Erythroblast (primary cell): ENCODE data around the gene ANKRD12.
A peak's percentile ranks its signal among the peaks of the same experiment; 100 is the strongest.

Source experiments
- DNase-seq, 2 experiments: peaks; one replicate each; lab custom pipeline; 2025; lab: John Stamatoyannopoulos, UW
- GATA1 ChIP-seq: IDR thresholded peaks from 2 replicates; pipeline ENCODE4 v1.6.1; 2011; ENCODE audit warnings: low read depth, mild to moderate bottlenecking, control low read depth, low read length, moderate library complexity
- POLR2A ChIP-seq: IDR thresholded peaks from 2 replicates; pipeline ENCODE4 v1.6.1; 2011; ENCODE audit warnings: mild to moderate bottlenecking, low read length

The ANKRD12 gene

DNA sequence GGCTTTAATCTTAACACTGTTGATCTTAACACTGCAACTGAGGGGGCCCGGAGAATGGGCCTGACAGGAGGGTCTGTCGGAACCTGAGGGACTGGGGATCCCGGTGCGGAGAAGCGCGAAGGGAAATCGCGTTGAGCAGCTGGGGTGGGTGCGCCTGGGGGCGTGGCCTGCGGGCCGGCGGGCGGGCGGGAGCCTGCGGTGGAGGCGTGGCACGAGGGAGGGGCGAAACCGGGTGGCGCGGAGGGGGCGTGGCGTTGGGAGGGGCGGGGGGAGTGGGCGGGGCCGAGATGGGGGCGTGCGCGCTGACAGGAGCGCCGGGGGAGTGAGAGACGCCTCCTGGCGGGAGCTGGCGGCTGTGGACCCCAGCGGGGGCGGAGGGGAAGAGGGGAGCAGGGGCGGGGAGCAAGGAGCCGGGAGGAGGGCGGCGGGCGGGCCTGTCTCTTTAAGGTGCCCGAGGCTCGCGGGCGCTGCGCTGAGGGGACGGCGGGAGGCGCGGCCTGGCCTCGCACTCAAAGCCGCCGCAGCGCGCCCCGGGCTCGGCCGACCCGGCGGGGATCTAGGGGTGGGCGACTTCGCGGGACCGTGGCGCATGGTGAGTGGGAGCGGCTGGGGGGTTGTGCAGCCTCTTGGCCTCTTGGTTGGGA is 197.9 kb downstream of the ANKRD12 start, which contains the start of gene TWSG1:
Gene TWSG1, plus strand, starts transcription at position 445 of the 644 bp plus-strand sequence. CDS start 2,457 bp downstream, outside the sequence.
- DNase-seq: peak; percentile 97 to 99
- peak; percentile 41 for TF ChIP-seq POLR2A
- no peak for TF ChIP-seq GATA1

DNA sequence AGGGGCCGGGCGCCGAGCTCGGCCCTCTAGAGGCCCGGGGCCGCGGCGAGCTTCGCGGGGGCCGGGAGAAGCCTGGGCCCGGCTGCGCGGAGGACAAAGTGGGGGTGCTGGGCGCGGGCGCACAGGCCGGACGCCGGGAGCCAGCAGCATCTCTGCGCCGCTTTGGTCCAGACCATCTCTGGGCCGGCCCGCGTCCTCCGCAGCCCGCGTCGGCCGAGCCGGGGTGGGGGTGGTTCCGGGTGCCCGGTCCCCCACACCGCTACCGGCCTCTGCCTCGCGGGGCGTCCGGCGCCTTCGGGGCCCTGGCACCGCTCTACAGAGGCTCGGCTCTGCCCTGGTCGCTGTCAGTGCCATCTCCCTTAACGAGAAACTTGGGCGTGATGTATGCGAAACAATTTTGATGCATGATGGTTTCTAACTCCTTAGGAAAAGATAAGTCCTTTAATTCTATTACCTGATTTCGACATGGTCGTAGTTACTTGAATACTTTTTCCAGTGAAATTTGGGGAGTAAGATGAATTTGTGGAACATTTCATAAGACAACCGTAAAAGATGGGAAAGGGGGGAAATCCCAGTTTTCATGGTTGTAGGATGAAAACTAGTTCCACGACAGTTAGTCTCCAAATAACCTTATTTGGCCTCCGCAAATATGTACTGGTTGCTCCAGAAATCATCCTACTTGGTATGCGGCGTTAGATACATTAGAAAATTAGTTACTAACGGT is 198.6 kb downstream of the ANKRD12 start:
- no peak for TF ChIP-seq GATA1
- TF ChIP-seq POLR2A: peak; percentile 31
- no peak for DNase-seq
